Heart left ventricle (tissue), 13 donors: ENCODE measurements around the gene ADAMTSL2.

Experiments used
- POLR2A ChIP-seq, 2 donors: fragments of 450-650 bp; IDR thresholded peaks; one replicate each; pipeline ENCODE4 v1.6.1; 2017; ENCODE audit warnings: antibody characterized with exemption in 2 of 2, mild to moderate bottlenecking in 2 of 2, moderate library complexity in 2 of 2
- TF ChIP-seq, protein P1 (sequence below), 12 donors: fragments of 200-600 bp; sonication (generic) in 4 of 12; IDR thresholded peaks; one replicate each; pipeline versions ENCODE4 v1.5.0 to v1.8.0; 2018 to 2022; ENCODE audit warnings: antibody characterized with exemption in 12 of 12, mild to moderate bottlenecking in 5 of 12
- donor health status: ischemic (EF 13 %, LVEDD 7.1; RV severe dilation, severe dysfunction).
- donor health status: DM: no; HTN: yes; CAD: no.
- donor health status: DM: no; HTN: no; CAD: no.
- donor health status: ischemic (EF 25% LVEDD 6.9; RV normal size, moderate dysfunction).
- donor health status: ischemic (EF 25% LVEDD 5.7; RV mildly dilated, moderate dysfunction).
- donor health status: ischemic (EF 35%, LVEDD 5.7; RV mildly dilated, moderate dysfunction).
- donor health status: nonischemic (EF 11% LVEDD 7.7; RV severe dilation, severe dysfunction).
- donor health status: DM: yes; HTN: yes; CAD: no.
- donor health status: PGD.
- donor health status: ischemic (EF 29% LVEDD 5.4; RV normal size, mild dysfunction).
- donor health status: nonischemic (EF 23%, LVEDD 6.1; RV moderate dilation, normal function).

GRCh38 chr9:133488686-133489252 lies 45.7 kb upstream of the ADAMTSL2 start:
- TF ChIP-seq, protein P1, sequence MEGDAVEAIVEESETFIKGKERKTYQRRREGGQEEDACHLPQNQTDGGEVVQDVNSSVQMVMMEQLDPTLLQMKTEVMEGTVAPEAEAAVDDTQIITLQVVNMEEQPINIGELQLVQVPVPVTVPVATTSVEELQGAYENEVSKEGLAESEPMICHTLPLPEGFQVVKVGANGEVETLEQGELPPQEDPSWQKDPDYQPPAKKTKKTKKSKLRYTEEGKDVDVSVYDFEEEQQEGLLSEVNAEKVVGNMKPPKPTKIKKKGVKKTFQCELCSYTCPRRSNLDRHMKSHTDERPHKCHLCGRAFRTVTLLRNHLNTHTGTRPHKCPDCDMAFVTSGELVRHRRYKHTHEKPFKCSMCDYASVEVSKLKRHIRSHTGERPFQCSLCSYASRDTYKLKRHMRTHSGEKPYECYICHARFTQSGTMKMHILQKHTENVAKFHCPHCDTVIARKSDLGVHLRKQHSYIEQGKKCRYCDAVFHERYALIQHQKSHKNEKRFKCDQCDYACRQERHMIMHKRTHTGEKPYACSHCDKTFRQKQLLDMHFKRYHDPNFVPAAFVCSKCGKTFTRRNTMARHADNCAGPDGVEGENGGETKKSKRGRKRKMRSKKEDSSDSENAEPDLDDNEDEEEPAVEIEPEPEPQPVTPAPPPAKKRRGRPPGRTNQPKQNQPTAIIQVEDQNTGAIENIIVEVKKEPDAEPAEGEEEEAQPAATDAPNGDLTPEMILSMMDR (IDR thresholded peaks at IDR 0.05) = no peak
- no peak for TF ChIP-seq POLR2A (IDR thresholded peaks at IDR 0.05)
